HG02943 (cell line): Measurements from ENCODE around the gene ASIC4.

Source experiments
- ATAC-seq: cut with Tn5 transposase; IDR thresholded peaks from one replicate; pipeline ENCODE4 v1.9.1; 2021; ENCODE audit warnings: mild to moderate bottlenecking, low read depth, moderate library complexity; ENCODE audit not compliant: unreplicated experiment

Gene ASIC4

DNA sequence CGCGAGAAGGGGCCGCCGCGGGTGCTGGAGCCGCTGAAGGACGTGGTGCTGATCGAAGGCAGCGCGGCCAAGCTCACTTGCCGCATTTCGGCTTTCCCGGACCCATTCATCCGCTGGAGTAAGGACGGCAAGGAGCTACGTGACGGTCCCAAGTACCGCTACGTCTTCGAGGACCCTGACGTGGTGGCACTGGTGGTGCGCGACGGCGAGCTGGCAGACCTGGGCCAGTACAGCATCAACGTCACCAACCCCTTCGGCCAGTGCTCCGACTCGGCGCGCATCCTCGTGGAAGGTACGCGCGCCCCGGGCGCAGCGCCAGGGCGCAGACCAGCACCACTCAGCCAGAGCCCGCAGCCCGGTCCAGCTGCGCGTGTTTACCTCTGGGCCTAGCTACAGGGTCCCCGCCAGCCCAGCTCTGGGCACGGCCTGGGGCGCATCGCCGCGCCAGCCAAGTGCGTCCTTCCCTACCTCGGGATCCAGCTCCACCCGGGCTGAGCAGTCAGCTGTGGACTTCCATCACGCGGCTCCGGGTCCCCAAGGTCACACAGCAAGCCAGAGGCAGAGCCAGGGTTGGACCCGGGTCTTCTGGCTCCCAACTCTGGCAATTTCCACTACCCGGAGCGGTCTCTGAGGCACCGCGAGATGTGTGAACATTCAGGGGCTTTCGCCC is 17.3 kb upstream of the ASIC4 start:
- ATAC-seq = no peak

DNA sequence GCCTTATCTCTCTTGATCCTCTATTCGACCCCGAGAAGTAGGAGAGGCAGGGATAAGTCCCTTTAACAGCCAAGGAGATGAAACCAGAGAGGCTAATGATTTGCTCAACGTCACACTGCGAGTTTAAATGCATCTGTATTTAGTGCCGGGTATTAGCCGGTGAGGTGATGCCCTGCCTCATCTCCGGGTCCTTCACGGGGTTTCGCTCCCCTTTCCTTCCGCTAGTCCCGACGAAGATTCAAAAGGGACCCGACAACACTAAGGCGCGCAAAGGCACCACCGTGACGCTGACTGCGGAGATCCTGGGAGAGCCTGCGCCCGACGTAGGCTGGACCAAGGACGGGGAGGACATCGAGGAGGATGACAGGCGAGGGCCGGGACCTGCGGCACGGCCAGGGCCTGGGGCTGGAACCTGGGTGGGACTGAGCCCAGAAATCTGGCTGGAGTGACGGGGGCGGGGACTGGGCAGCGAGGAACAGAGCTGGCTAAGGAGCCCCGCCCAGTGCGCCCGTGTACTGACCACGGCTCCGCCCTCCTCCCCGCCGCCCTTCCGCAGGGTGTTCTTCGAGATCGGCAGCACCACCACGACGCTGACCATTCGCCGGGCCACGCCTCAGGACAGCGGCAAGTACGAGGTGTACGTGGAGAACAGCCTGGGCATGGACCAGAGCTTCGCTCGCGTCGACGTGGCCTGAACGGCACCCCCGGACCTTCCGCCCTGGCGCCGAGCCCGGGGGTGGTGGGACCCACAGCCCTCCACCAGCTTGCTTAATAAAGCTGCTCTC is 16.6 kb upstream of the ASIC4 start:
- no peak for ATAC-seq

DNA sequence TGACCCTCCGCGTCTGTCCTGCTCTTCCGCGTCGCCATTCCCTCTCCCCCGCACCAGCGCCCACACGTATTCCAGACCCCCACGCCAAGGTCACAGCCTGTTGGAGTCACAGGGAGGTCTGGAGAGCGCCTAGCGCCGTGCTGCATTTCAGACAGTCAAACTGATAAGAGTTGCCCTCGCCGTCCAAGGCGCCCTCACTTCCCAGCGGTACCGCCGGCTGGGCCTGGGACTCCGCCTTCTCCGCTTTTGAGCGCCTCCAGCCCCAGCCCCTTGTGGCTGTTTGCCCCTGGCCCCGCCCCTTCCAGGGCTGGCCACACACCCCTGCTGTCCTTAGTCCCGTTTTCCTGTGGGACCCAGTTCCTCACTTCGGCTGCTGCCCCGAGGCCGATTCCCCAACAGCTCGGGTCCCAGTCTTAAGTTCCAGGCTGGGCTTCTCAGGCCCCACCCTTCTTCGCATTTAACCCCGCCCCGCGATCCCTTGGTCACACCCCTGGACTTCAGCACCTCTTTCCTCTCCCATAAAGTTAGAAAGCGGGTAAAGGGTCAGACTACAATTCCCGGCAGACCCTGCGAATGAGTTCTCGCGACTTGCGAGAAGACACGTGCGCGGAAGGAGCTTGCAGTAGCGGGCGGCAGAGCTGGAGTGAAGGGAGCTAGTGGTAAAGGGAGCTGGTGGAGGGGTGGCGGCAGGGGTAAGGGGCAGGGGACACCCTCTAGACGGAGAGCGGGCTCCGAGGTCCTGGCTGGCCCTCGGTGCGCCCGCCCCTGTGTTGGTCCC is 15.8 kb upstream of the ASIC4 start, which contains the start of gene GMPPA:
Gene GMPPA, plus strand, starts transcription at position 612 of the 778 bp plus-strand sequence. CDS start 1,085 bp downstream, outside the sequence.
- peak; percentile 94 for ATAC-seq

DNA sequence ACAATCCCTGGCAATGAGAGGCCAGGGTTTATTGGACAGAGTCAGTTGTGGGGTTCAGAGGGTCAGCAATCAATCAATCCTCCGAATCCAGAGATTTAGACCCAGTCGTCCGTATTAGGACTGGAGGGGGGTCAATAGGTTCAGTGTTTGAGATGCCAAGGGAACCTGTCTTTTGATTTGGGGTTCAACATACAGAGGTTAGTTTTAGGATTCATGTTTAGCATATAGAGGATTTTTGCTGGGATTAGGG is 15.3 kb upstream of the ASIC4 start:
- ATAC-seq = no peak

DNA sequence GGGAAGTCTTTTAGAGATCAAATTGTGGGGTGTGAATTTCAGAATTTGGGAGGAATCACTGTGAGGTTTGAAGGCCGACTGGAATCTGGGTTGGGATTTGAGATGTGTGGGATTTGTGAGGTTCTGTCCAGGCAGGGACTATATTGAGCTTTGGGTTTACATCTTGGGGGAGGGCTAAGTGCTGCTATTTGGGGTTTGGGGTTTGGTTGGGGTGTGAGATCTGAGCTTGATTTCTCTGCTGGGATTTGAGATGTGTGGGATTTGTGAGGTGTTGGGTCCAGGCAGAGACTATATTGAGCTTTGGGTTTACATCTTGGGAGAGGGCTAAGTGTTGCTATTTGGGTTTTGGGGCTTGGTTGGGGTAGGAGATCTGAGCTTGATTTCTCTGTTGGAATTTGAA is 14.7 kb upstream of the ASIC4 start:
- no peak for ATAC-seq

DNA sequence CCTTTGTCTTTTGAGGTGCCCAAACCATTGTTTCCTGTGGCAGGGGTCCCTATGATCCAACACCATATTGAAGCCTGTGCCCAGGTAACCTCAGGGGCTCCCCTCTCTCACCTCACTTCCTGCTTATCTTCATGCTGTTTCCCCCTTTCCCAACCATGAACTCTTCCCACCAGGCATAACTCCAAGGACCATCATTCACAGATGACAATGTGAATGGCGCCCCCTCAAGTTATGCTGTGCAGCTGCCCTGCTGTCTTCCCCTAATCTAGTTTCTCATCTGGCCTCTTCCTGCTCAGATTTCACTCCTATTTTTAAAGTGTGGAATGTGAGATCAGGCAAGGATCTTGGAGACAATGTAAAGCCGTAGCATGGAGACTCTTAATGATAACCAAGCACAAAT is 14.1 kb upstream of the ASIC4 start:
- ATAC-seq = no peak

DNA sequence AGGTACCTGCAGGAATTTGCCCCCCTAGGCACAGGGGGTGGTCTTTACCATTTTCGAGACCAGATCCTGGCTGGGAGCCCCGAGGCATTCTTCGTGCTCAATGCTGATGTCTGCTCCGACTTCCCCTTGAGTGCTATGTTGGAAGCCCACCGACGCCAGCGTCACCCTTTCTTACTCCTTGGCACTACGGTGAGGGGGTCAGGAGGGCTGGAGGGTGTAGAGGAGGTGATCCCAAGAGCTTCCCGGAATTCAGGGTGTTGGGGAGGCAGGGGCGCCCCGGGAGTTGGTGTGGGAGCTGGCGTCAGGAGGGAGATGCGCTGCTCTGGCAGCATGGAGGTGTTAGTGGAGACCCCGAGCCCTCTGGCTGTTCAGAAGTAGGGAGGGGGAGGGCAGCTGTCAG is 12.4 kb upstream of the ASIC4 start:
- ATAC-seq = no peak

DNA sequence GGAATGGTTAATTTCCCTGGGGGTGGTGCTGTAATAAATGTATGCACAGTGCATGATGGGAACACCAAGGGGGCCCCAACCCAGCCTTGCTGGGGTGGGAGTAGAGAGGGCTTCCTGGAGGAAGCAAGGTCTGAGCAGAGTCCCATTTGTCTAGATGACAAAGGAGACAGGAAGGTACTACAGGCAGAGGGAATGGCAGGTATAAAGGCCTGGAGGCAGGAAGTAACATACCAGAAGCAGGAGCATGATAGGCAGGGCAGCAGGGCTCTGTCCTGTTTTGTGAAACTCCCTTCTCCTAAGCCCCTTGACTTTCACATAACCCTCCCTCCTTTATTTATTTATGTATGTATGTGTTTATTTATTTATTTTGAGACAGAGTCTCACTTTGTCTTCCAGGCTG is 11.7 kb upstream of the ASIC4 start:
- ATAC-seq = no peak

DNA sequence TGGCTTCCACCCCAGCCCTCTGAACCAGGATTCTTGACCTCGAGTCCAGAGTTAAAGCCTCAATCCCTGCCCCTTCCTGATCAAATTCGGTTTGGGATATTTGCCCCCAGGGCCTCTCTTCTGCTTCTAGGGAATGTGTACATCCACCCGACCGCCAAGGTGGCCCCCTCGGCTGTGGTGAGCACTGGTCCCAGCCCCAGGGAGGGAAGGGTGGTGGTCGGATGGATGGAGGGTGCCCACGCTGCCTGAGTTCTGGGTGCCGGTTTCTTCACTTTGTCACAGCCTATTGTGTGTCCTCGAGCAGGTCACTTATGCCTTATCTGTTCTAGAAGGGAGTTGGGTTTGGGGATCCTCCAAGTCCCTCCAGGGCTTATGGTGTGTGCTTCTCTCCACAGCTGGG is 8.7 kb upstream of the ASIC4 start:
- no peak for ATAC-seq

DNA sequence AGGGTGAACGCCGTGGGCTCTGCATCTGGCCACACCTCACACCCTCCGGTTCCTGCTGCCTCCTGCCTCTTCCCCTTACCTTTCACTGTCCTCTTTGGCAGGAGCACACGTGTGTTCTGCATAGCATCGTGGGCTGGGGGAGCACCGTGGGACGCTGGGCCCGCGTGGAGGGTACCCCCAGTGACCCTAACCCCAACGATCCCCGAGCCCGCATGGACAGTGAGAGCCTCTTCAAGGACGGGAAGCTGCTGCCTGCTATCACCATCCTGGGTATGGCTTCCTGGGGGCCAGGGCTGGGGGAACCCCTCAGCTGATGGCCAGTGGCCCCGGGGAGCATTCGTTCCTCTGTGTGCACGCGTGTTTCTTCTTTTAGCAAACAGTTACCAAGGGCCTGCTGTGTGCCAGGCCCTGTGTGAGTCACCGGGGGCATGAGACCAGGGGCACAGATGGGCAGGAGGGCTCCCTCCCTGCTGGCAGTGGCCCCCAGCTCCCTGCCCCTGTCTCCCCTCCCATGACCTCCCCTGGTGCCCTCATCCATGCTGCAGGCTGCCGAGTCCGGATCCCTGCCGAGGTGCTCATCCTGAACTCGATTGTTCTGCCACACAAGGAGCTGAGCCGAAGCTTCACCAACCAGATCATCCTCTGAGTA is 8.0 kb upstream of the ASIC4 start:
- no peak for ATAC-seq

DNA sequence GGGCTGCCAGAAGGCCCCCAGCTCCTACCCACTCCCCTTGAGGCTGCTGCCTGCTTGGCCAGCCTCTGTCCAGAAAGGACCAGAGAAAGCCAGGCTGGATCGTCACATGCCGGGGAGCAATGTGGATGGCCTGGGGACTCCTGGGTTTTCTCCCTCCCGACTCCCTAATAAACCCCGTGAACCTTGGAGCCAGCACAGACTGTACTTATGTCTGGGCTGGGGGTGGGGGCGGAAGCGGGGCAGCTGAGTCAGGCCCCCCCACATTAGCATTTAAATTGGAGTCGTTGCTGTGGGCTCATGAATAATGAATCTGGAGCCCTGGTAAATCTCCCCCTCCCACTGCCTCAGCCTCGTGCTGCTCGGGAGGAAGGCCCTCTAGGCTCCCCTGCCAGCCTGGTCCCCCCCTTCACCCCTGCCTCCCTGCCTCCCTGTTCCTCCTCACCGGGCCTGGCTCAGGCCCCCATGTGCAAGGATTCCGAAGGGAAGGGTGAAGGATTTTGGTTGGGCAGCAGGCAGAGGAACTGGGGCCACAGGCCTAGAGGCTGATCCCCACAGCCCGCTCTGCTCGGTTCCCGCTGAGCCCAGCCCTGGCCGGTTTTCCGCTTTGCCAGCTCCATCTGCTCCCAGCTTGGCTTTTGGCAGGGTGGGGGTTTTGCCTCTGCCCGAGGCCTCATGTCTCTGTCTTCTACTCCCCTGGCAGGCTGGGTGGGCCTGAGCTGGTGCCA is 7.3 kb upstream of the ASIC4 start:
- no peak for ATAC-seq

DNA sequence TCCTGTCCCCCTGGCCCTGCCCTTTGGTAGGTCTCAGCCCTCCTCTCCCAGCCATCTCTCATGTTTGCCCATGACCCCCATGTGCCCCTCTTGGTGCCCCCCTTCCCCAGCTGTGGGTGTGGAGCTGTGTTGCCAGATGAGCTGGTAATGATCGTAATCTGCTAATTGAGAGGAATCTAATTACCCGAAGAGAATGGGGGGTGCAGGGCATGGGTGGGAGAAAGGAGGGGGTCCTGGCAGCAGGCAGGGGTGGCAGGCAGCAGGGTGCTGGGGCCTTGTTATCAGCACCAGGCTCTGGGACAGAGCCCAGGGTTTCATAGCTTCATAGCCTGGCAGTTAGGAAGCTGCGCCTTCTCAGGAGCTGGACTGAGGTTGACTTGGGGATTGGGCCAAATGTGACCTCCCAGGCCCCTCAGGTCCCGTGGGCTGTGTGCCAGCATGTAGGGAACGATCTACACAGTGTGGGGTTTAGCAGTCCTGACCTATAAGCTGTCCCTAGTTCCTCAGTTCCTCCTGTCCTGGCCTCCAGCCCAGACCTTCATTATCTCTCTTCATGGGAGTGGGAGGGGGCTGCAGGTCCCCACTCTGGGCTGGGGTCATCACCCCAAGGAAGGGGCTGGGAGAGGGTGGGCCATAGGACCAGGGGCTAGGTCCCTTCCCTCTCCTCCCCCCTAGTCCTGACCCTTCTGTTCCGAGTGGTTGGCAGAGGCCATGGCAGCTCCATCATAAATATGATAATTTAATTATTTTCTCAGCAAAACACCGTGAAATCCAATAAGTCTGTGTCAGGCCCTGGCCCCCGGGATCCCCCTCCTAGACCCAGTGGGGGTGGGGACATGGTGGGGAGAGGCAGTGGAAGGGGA is 6.5 kb upstream of the ASIC4 start:
- no peak for ATAC-seq

DNA sequence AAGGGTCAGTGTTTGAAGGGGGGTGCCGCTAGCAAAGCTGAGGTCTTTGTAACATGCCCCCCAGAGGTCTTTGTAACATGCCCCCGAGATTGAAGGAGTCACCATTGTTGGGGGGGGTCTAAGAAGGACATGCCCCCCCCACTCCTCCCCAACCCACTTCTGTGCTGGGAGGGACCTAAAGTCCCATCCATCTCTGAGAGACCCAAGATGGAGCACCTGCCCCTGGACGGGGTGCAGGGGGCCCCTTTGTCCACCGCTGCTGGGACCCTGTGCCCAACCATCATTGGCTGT is 5.9 kb upstream of the ASIC4 start:
- no peak for ATAC-seq

DNA sequence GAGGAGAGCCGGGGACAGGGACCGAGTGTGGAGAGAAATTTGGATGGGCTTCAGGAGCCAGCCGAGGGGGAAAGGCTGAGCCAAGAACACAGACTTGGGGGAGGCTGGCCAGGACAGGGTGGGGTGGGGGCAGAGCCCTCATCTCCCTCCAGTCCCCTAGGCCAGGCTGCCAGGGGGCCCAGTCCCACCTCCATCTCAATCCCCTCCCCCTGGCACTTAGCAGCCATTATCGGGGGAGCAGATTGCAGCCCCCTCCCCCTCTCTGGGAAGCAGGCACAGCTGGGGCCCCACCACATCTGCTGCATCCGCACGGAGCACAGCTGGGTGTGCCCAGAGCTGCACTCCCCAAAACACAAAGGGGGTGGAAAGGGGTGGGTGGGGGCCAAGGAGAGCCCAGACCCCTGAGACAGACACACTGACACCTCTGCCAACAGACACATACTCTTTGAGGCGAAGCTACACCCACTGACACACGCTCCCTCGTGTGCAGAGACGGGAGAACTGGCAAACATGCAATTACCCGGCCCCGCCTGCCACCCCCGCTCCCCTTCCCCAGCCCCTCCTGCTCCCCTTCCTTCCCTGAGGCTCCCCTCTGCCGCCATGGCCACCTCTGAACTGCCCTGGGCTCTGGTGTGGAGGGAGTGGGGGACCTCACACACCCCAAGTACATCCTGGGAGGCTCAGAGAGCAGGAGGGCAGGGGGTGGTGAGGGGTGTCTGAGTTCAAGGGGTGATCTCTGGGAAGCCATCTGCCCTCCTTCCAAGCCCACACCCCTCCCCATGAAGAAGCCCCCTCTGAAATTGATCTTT is 5.1 kb upstream of the ASIC4 start:
- no peak for ATAC-seq

DNA sequence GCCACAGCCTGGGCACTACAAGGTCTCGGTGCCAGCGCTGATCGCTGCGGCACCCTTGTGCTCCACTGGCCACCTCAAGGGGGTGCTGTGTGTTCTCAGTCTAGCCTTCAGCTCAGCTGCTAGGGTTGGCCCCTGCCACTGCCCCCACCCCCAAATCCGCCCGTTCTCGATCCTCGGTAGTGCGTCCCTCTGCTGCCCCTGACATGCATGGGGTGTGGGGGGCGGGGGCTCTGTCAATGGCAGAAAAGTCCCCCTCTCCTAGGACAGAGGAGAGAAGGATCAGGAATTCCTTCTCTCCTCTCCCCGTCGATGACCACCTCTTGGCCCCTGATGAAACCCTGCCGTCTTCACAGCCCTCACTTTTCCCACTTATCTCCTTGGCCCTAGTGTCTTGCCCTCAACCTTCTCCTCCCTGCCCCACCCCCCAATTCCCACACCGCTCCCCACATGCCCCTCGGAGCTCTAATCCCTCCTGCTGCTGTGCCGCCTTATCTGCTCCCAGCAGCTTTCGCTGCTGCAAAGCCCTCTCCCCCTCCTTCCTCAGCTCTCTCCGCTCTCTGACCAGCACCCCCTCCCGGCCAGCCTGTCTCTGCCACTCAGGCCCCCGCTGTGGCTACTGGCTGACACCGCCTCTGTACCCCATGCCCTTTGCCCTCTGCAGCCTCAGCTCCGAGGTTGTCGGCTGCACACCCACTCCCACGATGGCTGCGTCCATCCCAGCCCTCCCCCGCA is 4.3 kb upstream of the ASIC4 start:
- ATAC-seq = no peak

DNA sequence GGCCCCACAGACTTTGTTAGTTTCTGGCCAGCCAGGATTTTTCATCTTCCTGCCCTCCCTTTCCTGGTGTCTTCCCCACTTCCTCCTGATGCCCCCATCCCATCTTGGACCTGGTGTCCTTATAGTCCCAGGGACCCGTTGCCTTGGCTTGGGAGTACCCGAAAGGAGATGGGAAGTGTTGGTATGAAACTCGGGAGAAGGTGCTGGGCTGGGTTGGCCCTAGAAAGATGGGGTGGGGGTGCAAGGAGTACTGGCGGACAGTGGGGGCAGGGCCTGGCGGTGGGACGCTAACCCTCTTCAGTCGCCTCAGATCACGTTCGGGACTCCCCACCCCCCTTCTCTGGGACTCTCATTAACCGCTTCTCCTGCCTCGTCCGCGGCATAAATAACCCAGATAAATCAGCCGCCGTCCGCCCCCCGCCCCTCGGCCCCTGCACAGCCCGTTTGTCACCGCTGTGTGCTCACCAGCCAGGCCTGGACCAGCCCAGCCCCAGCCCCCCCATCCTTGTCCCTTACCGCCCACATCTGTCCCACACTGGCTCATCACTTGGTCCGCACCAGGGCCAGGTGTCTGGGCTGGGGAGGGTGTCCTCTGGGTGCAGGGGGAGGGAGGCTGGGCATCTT is 3.7 kb upstream of the ASIC4 start:
- ATAC-seq = no peak

DNA sequence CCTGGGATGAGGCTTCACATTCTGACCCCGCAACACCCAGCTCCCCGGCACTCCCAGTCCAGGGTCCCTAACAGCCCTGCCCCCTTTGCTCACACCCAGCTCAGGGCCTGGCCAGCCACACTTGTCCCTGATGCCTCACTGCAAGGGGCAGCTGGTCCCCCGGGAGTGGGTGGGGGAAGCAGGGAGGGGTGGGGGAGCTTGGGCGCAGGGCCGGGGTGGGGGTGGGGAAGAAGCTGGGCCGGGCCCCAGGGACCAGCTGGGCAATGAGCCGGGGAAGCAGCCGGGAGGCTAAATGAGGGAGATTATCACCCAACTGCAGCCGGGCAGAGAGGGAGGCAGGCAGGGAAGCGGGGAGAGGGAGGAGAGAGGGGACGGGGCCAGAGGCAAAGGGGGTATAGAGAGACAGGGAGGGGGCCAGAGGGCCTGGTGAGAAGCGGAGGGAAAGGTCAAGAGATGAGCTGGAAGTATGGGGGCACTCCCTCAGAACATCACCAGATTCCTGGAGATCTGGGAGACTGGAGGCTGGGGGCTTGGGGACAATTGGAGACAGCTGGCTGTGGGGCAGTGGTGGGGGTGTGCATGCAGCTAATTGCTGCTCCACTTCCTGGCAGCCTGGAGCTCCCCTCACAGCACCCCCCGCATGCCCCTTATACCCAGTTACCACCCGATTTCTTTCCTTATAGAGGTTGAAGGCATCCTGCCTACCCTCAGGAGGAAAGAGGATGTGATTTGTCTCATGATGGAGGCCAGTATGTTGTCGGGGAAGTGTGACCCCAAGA is 2.5 kb upstream of the ASIC4 start:
- ATAC-seq = no peak
